Trophoblast cell (in vitro differentiated cells and primary cell): ENCODE measurements around the gene RUVBL1.

Experiments
- DNase-seq, 2 donors: peaks; one replicate each; pipeline ENCODE4 v3.0.0-alpha.2; 2016
- H2AFZ ChIP-seq: 2 replicates; pipeline ENCODE4 v1.6.1; 2013; ENCODE audit warnings: low read length, moderate library complexity, mild to moderate bottlenecking; ENCODE audit not compliant: insufficient read depth, poor library complexity
- H2AK5ac ChIP-seq: 2 replicates; pipeline ENCODE4 v1.6.1; 2013; ENCODE audit warnings: mild to moderate bottlenecking, low read length
- H2BK120ac ChIP-seq: 2 replicates; pipeline ENCODE4 v1.6.1; 2013; ENCODE audit warnings: low read length, mild to moderate bottlenecking, moderate library complexity; ENCODE audit not compliant: insufficient read depth, poor library complexity
- H2BK12ac ChIP-seq: 2 replicates; pipeline ENCODE4 v1.6.1; 2013; ENCODE audit warnings: mild to moderate bottlenecking, low read length, moderate library complexity
- H2BK5ac ChIP-seq: 2 replicates; pipeline ENCODE4 v1.6.1; 2013; ENCODE audit warnings: low read length, low read depth, moderate library complexity, mild to moderate bottlenecking; ENCODE audit not compliant: poor library complexity
- H3K14ac ChIP-seq: 2 replicates; pipeline ENCODE4 v1.6.1; 2013; ENCODE audit warnings: mild to moderate bottlenecking, low read length
- H3K18ac ChIP-seq: 2 replicates; pipeline ENCODE4 v1.6.1; 2013; ENCODE audit warnings: mild to moderate bottlenecking, low read length
- H3K23ac ChIP-seq: 2 replicates; pipeline ENCODE4 v1.6.1; 2013; ENCODE audit warnings: low read length
- H3K27ac ChIP-seq: 2 replicates; pipeline ENCODE4 v1.5.1; 2013; ENCODE audit warnings: low read depth, mild to moderate bottlenecking, inconsistent platforms, low read length, moderate library complexity
- H3K27me3 ChIP-seq: 2 replicates; pipeline ENCODE4 v1.6.1; 2013; ENCODE audit warnings: inconsistent platforms, mild to moderate bottlenecking, low read length, moderate library complexity; ENCODE audit not compliant: insufficient read depth
- H3K36me3 ChIP-seq, 2 experiments: 1 replicate in 1 of 2; 2 replicates in 1 of 2; pipeline ENCODE4 v1.6.1; 2013; ENCODE audit warnings: low read length in 2 of 2, mild to moderate bottlenecking in 2 of 2, moderate library complexity in 1 of 2; ENCODE audit not compliant: insufficient read depth in 2 of 2, control insufficient read depth in 1 of 2
- H3K4ac ChIP-seq: 2 replicates; pipeline ENCODE4 v1.6.1; 2013; ENCODE audit warnings: low read depth, mild to moderate bottlenecking, low read length, moderate library complexity
- H3K4me1 ChIP-seq, 2 experiments: 1 replicate in 1 of 2; 2 replicates in 1 of 2; pipeline ENCODE4 v1.6.1; 2013; ENCODE audit warnings: low read length in 2 of 2, mild to moderate bottlenecking in 2 of 2, moderate library complexity in 1 of 2; ENCODE audit not compliant: insufficient read depth in 2 of 2, control insufficient read depth in 1 of 2
- H3K4me2 ChIP-seq: 2 replicates; pipeline ENCODE4 v1.6.1; 2013; ENCODE audit warnings: inconsistent platforms, mild to moderate bottlenecking, low read length, moderate library complexity
- H3K4me3 ChIP-seq: 2 replicates; pipeline ENCODE4 v1.5.1; 2013; ENCODE audit warnings: mild to moderate bottlenecking, low read depth, low read length, inconsistent platforms
- H3K79me1 ChIP-seq: one replicate; pipeline ENCODE4 v1.6.1; 2013; ENCODE audit warnings: low read length
- H3K79me2 ChIP-seq: 2 replicates; pipeline ENCODE4 v1.6.1; 2013; ENCODE audit warnings: low read length, mild to moderate bottlenecking; ENCODE audit not compliant: control insufficient read depth, insufficient read depth, poor library complexity
- H3K9ac ChIP-seq: 2 replicates; pipeline ENCODE4 v1.6.1; 2013; ENCODE audit warnings: mild to moderate bottlenecking, low read length
- H3K9me3 ChIP-seq: 2 replicates; pipeline ENCODE4 v1.6.1; 2013; ENCODE audit warnings: low read depth, mild to moderate bottlenecking, control low read depth, inconsistent platforms, low read length; ENCODE audit not compliant: insufficient read depth
- H4K12ac ChIP-seq: 2 replicates; pipeline ENCODE4 v1.6.1; 2013; ENCODE audit warnings: low read depth, mild to moderate bottlenecking, low read length, moderate library complexity
- H4K8ac ChIP-seq: 2 replicates; pipeline ENCODE4 v1.6.1; 2013; ENCODE audit warnings: low read depth, mild to moderate bottlenecking, low read length, moderate library complexity
- H4K91ac ChIP-seq: one replicate; pipeline ENCODE4 v1.6.1; 2013; ENCODE audit warnings: low read depth, mild to moderate bottlenecking, low read length, moderate library complexity
- WGBS: extraction: QIAGEN DNeasy Blood & Tissue Kit; methylation state at CpG from one replicate; pipeline ENCODE4 v1.1.7; 2013; ENCODE audit warnings: missing lambda C conversion rate; ENCODE audit not compliant: insufficient read length, insufficient coverage; ENCODE audit errors: extremely low coverage; 5-methylcytosine and 5-hydroxymethylcytosine counted together

RUVBL1 gene

GRCh38 chr3:128066676-128067075 lies 56.9 kb downstream of the RUVBL1 start:
- Histone ChIP-seq H3K4ac (no peak overlapping the region), H4K91ac (no peak overlapping the region), H3K27ac (no peak overlapping the region), H4K8ac (no peak overlapping the region), H3K36me3 (peaks cover 81 to 91% of the 10 kb centered on the region in 2 experiments), H3K4me2 (no peak overlapping the region), H2AFZ (no peak overlapping the region), H3K14ac (no peak overlapping the region), H3K27me3 (no peaks in the 10 kb centered on the region), H2BK5ac (no peak overlapping the region), H3K9ac (no peak overlapping the region), H4K12ac (no peak overlapping the region), H3K4me3 (peak overlapping the region; percentile 53), H2AK5ac (no peak overlapping the region), H3K18ac (no peak overlapping the region), H3K79me2 (no peaks in the 10 kb centered on the region), H2BK120ac (no peak overlapping the region), H3K23ac (no peak overlapping the region), H3K9me3 (no peaks in the 10 kb centered on the region), H3K79me1 (no peaks in the 10 kb centered on the region), H2BK12ac (no peak overlapping the region), H3K4me1 (no peaks in the 10 kb centered on the region)
- WGBS, result no CpG with 5 or more reads among the region's 9 CpGs
- DNase-seq, result no peak

GRCh38 chr3:128066114-128066513 lies 57.5 kb downstream of the RUVBL1 start:
- no peak overlapping the region for H3K23ac ChIP-seq
- H2BK120ac ChIP-seq, result no peak overlapping the region
- no peaks in the 10 kb centered on the region for H3K4me1 ChIP-seq
- no peak overlapping the region for H2AK5ac ChIP-seq
- no peak overlapping the region for H2BK12ac ChIP-seq
- H3K27me3 ChIP-seq, result no peaks in the 10 kb centered on the region
- H4K8ac ChIP-seq, result no peak overlapping the region
- no CpG with 5 or more reads among the region's 4 CpGs for WGBS
- H3K36me3 ChIP-seq, result peaks cover 77 to 90% of the 10 kb centered on the region in 2 experiments
- H3K4me3 ChIP-seq, result no peak overlapping the region
- H3K27ac ChIP-seq, result no peak overlapping the region
- no peak overlapping the region for H4K12ac ChIP-seq
- no peak overlapping the region for H2BK5ac ChIP-seq
- H3K79me1 ChIP-seq, result no peaks in the 10 kb centered on the region
- no peak overlapping the region for H3K4ac ChIP-seq
- H3K18ac ChIP-seq, result no peak overlapping the region
- no peaks in the 10 kb centered on the region for H3K79me2 ChIP-seq
- no peak overlapping the region for H3K4me2 ChIP-seq
- no peak overlapping the region for H4K91ac ChIP-seq
- H3K9me3 ChIP-seq, result no peaks in the 10 kb centered on the region
- no peak overlapping the region for H2AFZ ChIP-seq
- no peak for DNase-seq
- no peak overlapping the region for H3K9ac ChIP-seq
- H3K14ac ChIP-seq, result no peak overlapping the region

- WGBS, result no CpG with 5 or more reads among the region's 6 CpGs
- H2BK5ac ChIP-seq, result no peak overlapping the region
- no peak overlapping the region for H2BK12ac ChIP-seq
- H4K12ac ChIP-seq, result no peak overlapping the region
- H3K4me2 ChIP-seq, result no peak overlapping the region
- H3K79me1 ChIP-seq, result no peaks in the 10 kb centered on the region
- no peak for DNase-seq
- H3K14ac ChIP-seq, result no peak overlapping the region
- no peak overlapping the region for H4K91ac ChIP-seq
- no peak overlapping the region for H3K23ac ChIP-seq
- no peak overlapping the region for H2AK5ac ChIP-seq
- peaks cover 71 to 89% of the 10 kb centered on the region in 2 experiments for H3K36me3 ChIP-seq
- no peak overlapping the region for H3K4me3 ChIP-seq
- no peaks in the 10 kb centered on the region for H3K27me3 ChIP-seq
- H3K4ac ChIP-seq, result no peak overlapping the region
- no peak overlapping the region for H2AFZ ChIP-seq
- H3K4me1 ChIP-seq, result no peaks in the 10 kb centered on the region
- no peak overlapping the region for H4K8ac ChIP-seq
- H3K18ac ChIP-seq, result no peak overlapping the region
- H3K9me3 ChIP-seq, result no peaks in the 10 kb centered on the region
- no peak overlapping the region for H3K27ac ChIP-seq
- no peak overlapping the region for H3K9ac ChIP-seq
- H3K79me2 ChIP-seq, result no peaks in the 10 kb centered on the region
- no peak overlapping the region for H2BK120ac ChIP-seq
Measured at GRCh38 chr3:128064962-128065361, 58.6 kb downstream of the RUVBL1 start.

GRCh38 chr3:128063865-128064264 lies 59.7 kb downstream of the RUVBL1 start:
- Histone ChIP-seq H3K23ac (no peak overlapping the region), H2BK12ac (no peak overlapping the region), H4K12ac (no peak overlapping the region), H3K79me1 (no peaks in the 10 kb centered on the region), H4K91ac (no peak overlapping the region), H2BK5ac (no peak overlapping the region), H3K4ac (no peak overlapping the region), H3K4me1 (no peaks in the 10 kb centered on the region), H4K8ac (no peak overlapping the region), H2AFZ (no peak overlapping the region), H3K9ac (no peak overlapping the region), H2AK5ac (no peak overlapping the region), H2BK120ac (no peak overlapping the region), H3K18ac (no peak overlapping the region), H3K4me3 (no peak overlapping the region), H3K79me2 (no peaks in the 10 kb centered on the region), H3K36me3 (peaks cover 70 to 89% of the 10 kb centered on the region in 2 experiments), H3K27me3 (no peaks in the 10 kb centered on the region), H3K14ac (no peak overlapping the region), H3K4me2 (no peak overlapping the region), H3K27ac (no peak overlapping the region), H3K9me3 (no peaks in the 10 kb centered on the region)
- no CpG with 5 or more reads among the region's 2 CpGs for WGBS
- DNase-seq, result no peak
